H1 (cell line): ENCODE measurements around the gene SECTM1. TPM values are rescaled to one million over a fixed set of nuclear protein-coding genes. Genes with fewer than 3 reads are reported as not detected.

Experiments used
- CTCF ChIA-PET: fragments of 300-600 bp; sonication (Branson Sonifier 250); formaldehyde crosslinking; loops from one replicate; lab custom pipeline; 2021; ENCODE audit not compliant: partially characterized antibody; lab: Charles Lee
- POLR2A ChIA-PET: fragments of 300-600 bp; sonication (Branson Sonifier 250); formaldehyde crosslinking; loops from one replicate; lab custom pipeline; 2021; ENCODE audit warnings: inconsistent platforms; ENCODE audit not compliant: partially characterized antibody; lab: Charles Lee
- DNase-seq, 2 experiments: peaks; one replicate each; pipeline versions ENCODE4 v3.0.0 to v3.0.0-alpha.2; 2010 to 2022; ENCODE audit warnings: low spot score in 2 of 2, low read depth in 1 of 2, mixed read lengths in 1 of 2
- FAIRE-seq: peaks from 2 replicates; lab custom pipeline; 2011; peaks lifted over from hg19 to GRCh38; lab: Jason Lieb, UNC
- H2AFZ ChIP-seq: 2 replicates; pipeline ENCODE4 v1.8.1; 2012; ENCODE audit warnings: low read length, inconsistent platforms
- H2AK5ac ChIP-seq: 2 replicates; pipeline ENCODE4 v1.6.1; 2013; ENCODE audit warnings: low read depth, low read length
- H2BK120ac ChIP-seq: replicated peaks from 2 replicates; pipeline ENCODE3; 2013; ENCODE audit warnings: low read depth, low read length, inconsistent platforms
- H2BK12ac ChIP-seq: 2 replicates; pipeline ENCODE4 v1.6.1; 2013; ENCODE audit warnings: low read depth, low read length
- H2BK15ac ChIP-seq: 2 replicates; pipeline ENCODE4 v1.6.1; 2013; ENCODE audit warnings: low read length
- H2BK20ac ChIP-seq: 2 replicates; pipeline ENCODE4 v1.6.1; 2013; ENCODE audit warnings: low read length
- H2BK5ac ChIP-seq: 2 replicates; pipeline ENCODE4 v1.6.1; 2013; ENCODE audit warnings: low read depth, low read length
- H3K14ac ChIP-seq: 2 replicates; pipeline ENCODE4 v1.6.1; 2013; ENCODE audit warnings: inconsistent platforms; ENCODE audit not compliant: insufficient read length
- H3K18ac ChIP-seq: 2 replicates; pipeline ENCODE4 v1.6.1; 2013; ENCODE audit warnings: low read length; ENCODE audit errors: extremely low read depth
- H3K23ac ChIP-seq: 2 replicates; pipeline ENCODE4 v1.6.1; 2013; ENCODE audit warnings: inconsistent platforms; ENCODE audit not compliant: insufficient read length
- H3K23me2 ChIP-seq: 2 replicates; pipeline ENCODE4 v1.6.1; 2013; ENCODE audit warnings: low read depth, low read length
- H3K27ac ChIP-seq: 2 replicates; pipeline ENCODE4 v1.6.1; 2011; ENCODE audit warnings: low read depth, low read length, inconsistent platforms
- H3K27me3 ChIP-seq, 4 experiments: replicated peaks in 1 of 4; 1 replicate in 1 of 4; 2 replicates in 3 of 4; pipeline versions ENCODE4 v1.6.1 to v1.8.1; 2011 to 2013; ENCODE audit warnings: low read length in 3 of 4, mild to moderate bottlenecking in 3 of 4, inconsistent platforms in 2 of 4, mixed read lengths in 2 of 4, moderate library complexity in 1 of 4; ENCODE audit not compliant: control insufficient read depth in 3 of 4, insufficient read depth in 3 of 4; ENCODE audit errors: extremely low read depth in 1 of 4
- H3K36me3 ChIP-seq, 4 experiments: 2 replicates each; pipeline versions ENCODE4 v1.6.1 to v1.8.1; 2011 to 2013; ENCODE audit warnings: mild to moderate bottlenecking in 4 of 4, low read length in 3 of 4, moderate library complexity in 2 of 4, control low read depth in 1 of 4, inconsistent platforms in 1 of 4; ENCODE audit not compliant: insufficient read depth in 4 of 4, control insufficient read depth in 2 of 4
- H3K4ac ChIP-seq: replicated peaks from 2 replicates; pipeline ENCODE3; 2013; ENCODE audit warnings: low read length, low read depth, mixed read lengths, inconsistent platforms; ENCODE audit not compliant: insufficient read length
- H3K4me1 ChIP-seq, 4 experiments: replicated peaks in 1 of 4; 1 replicate in 1 of 4; 2 replicates in 3 of 4; pipeline versions ENCODE4 v1.6.1 to v1.8.1; 2011 to 2013; ENCODE audit warnings: low read length in 3 of 4, inconsistent platforms in 2 of 4, mixed read lengths in 1 of 4; ENCODE audit not compliant: insufficient read depth in 4 of 4, control insufficient read depth in 3 of 4
- H3K4me2 ChIP-seq, 2 experiments: 2 replicates each; pipeline versions ENCODE4 v1.6.1 to v1.8.1; 2011 to 2013; ENCODE audit warnings: low read depth in 2 of 2, low read length in 2 of 2, control low read depth in 1 of 2, inconsistent platforms in 1 of 2, mild to moderate bottlenecking in 1 of 2; ENCODE audit not compliant: insufficient read depth in 1 of 2
- H3K4me3 ChIP-seq, 4 experiments: fragments of 200-600, 300-600 bp in 1 of 4; sonication (generic), shearing (Covaris generic), sonication (Bioruptor Twin) in 1 of 4; 2 replicates each; pipeline versions ENCODE4 v1.5.1 to v1.8.1; 2011 to 2016; ENCODE audit warnings: low read length in 4 of 4, low read depth in 3 of 4, control low read depth in 2 of 4, inconsistent platforms in 2 of 4, mild to moderate bottlenecking in 2 of 4, mixed read lengths in 1 of 4, moderate library complexity in 1 of 4; ENCODE audit not compliant: insufficient read depth in 2 of 4; ENCODE audit errors: extremely low read depth in 1 of 4
- H3K56ac ChIP-seq: replicated peaks from 2 replicates; pipeline ENCODE3; 2013; ENCODE audit warnings: low read depth, mild to moderate bottlenecking, mixed read lengths, low read length, inconsistent platforms; ENCODE audit not compliant: insufficient read length
- H3K79me1 ChIP-seq: 2 replicates; pipeline ENCODE4 v1.6.1; 2013; ENCODE audit warnings: low read depth, low read length, control low read depth
- H3K79me2 ChIP-seq, 2 experiments: 2 replicates each; pipeline versions ENCODE4 v1.6.1 to v1.8.1; 2012 to 2013; ENCODE audit warnings: low read length in 2 of 2, mild to moderate bottlenecking in 2 of 2, inconsistent platforms in 1 of 2; ENCODE audit not compliant: insufficient read depth in 2 of 2, control insufficient read depth in 1 of 2
- H3K9ac ChIP-seq, 4 experiments: replicated peaks in 1 of 4; 1 replicate in 1 of 4; 2 replicates in 3 of 4; pipeline versions ENCODE4 v1.6.1 to v1.8.1; 2011 to 2013; ENCODE audit warnings: low read depth in 3 of 4, low read length in 3 of 4, control low read depth in 2 of 4, mild to moderate bottlenecking in 2 of 4, moderate library complexity in 2 of 4, inconsistent platforms in 1 of 4; ENCODE audit errors: extremely low read depth in 1 of 4
- H3K9me3 ChIP-seq, 2 experiments: 2 replicates each; pipeline versions ENCODE4 v1.6.1 to v1.8.1; 2012 to 2013; ENCODE audit warnings: mild to moderate bottlenecking in 2 of 2, moderate library complexity in 2 of 2, control low read depth in 1 of 2, inconsistent platforms in 1 of 2, low read depth in 1 of 2, low read length in 1 of 2, mixed read lengths in 1 of 2; ENCODE audit not compliant: insufficient read depth in 2 of 2
- H4K20me1 ChIP-seq, 2 experiments: replicated peaks in 1 of 2; 2 replicates each; pipeline versions ENCODE3 to v1.8.1; 2011 to 2013; ENCODE audit warnings: inconsistent platforms in 2 of 2, low read length in 2 of 2, mild to moderate bottlenecking in 1 of 2; ENCODE audit not compliant: insufficient read depth in 2 of 2, control insufficient read depth in 1 of 2
- H4K5ac ChIP-seq: 2 replicates; pipeline ENCODE4 v1.6.1; 2013; ENCODE audit warnings: low read length, low read depth, mixed read lengths, inconsistent platforms; ENCODE audit not compliant: insufficient read length
- H4K8ac ChIP-seq: 2 replicates; pipeline ENCODE4 v1.8.0; 2013; ENCODE audit warnings: mild to moderate bottlenecking, moderate library complexity, low read length, inconsistent platforms; ENCODE audit not compliant: insufficient read depth; ENCODE audit errors: extremely low read depth
- H4K91ac ChIP-seq: replicated peaks from 2 replicates; pipeline ENCODE3; 2013; ENCODE audit warnings: low read length, mixed read lengths, inconsistent platforms; ENCODE audit not compliant: insufficient read length
- CTBP2 ChIP-seq: IDR thresholded peaks from 2 replicates; pipeline ENCODE4 v1.7.0; 2011; ENCODE audit warnings: borderline replicate concordance, mild to moderate bottlenecking, moderate library complexity, mixed read lengths, low read length; ENCODE audit not compliant: insufficient read depth, insufficient read length
- NANOG ChIP-seq: IDR thresholded peaks from 2 replicates; pipeline ENCODE4 v1.6.1; 2011; ENCODE audit warnings: low read length, low read depth, mild to moderate bottlenecking, inconsistent platforms; ENCODE audit not compliant: insufficient read depth, poor library complexity, severe bottlenecking
- RAD21 ChIP-seq, 2 experiments: IDR thresholded peaks in 1 of 2; conservative IDR thresholded peaks in 1 of 2; 2 replicates each; pipeline ENCODE4 v1.6.1; 2011; ENCODE audit warnings: low read depth in 2 of 2, low read length in 2 of 2, improper control_type of control experiment in 1 of 2, inconsistent platforms in 1 of 2, mild to moderate bottlenecking in 1 of 2, moderate library complexity in 1 of 2
- WGBS, 2 experiments: shearing (Covaris generic) in 1 of 2; methylation state at CpG; one replicate each; pipeline versions ENCODE4 v1.1.6 to v1.1.7; 2013 to 2015; ENCODE audit warnings: low lambda C conversion rate in 2 of 2, mixed read lengths in 2 of 2, inconsistent platforms in 1 of 2, low coverage in 1 of 2, missing lambda C conversion rate in 1 of 2; ENCODE audit not compliant: insufficient replicate concordance in 2 of 2, insufficient coverage in 1 of 2, insufficient read length in 1 of 2; ENCODE audit errors: extremely low coverage in 1 of 2, missing lambda C conversion rate in 1 of 2; 5-methylcytosine and 5-hydroxymethylcytosine counted together
- polyA plus RNA-seq, 7 experiments: library from polyadenylated mRNA; depleted of rRNA in 3 of 7; stranded (reverse) in 5 of 7; unstranded in 2 of 7; fragments of >200 nt in 5 of 7; fragments of 200-250 nt in 2 of 7; gene quantifications; 1 replicate in 5 of 7; 2 replicates in 1 of 7; 4 replicates in 1 of 7; pipeline versions ENCODE4 v1.2.1 to v1.2.3, GENCODE V29; 2011 to 2013; ENCODE audit warnings: missing spikeins in 2 of 7, mixed read lengths in 2 of 7
- total RNA-seq: library from RNA; stranded (reverse); fragmentation: NEBNext Ultra II Directional; extraction: Animal tissue kit (Norgen Biotek cat#: 25700); gene quantifications from 2 replicates; pipeline ENCODE4 v1.2.1, GENCODE V29; 2021

Gene SECTM1
- total and polyA plus RNA-seq, 2 of the 8 experiments (the other 6 are each of a cell fraction or from before 2014, with no cell fraction given), result 0.20 to 0.65 TPM

DNA sequence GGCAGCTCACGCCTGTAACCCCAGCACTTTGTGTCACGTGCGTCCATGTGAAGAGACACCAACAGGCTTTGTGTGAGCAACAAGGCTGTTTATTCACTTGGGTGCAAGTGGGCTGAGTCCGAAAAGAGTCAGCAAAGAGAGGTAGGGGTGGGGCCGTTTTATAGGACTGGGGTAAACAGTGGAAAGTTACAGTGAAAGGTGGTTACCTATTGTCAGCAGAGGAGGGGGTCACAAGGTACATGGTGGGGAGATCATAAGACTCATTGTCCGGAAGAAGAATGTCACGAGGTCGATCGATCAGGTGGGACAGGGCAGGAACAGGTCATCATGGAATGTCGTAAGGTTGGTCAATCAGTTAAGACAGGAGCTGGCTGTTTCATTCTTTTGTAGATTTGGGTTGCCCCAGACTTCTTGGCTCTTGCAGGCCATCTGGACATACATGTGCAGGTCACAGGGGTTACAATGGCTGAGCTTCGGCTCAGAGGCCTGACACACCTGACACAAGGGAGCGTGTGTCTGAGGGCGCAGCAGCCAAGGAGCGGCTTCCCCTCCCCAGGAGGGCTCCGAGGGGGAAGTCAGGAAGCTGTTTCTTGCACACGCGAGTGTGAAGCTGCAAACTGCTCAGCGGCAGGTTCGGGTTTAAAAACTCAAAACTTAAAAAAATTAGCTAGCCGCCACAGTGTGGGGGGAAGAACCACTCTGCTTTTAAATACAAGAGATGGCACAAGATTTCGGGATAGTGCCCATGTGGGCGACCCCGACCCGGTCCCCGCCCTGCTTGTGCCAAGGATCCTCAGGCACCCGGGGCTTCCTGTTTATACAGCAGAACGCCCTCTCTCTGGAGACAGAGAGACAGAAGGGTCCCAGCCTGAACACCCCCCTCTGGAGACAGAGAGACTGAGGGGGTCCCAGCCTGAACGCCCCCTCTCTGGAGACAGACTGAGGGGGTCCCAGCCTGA is 13.1 kb upstream of the SECTM1 start:
- Histone ChIP-seq H2BK5ac (no peak overlapping the region), H3K4me3 (no peak overlapping the region), H3K9me3 (peaks cover 0 to 2% of the 10 kb centered on the region in 2 experiments; a peak in 1 of 4 replicates), H3K4ac (no peak overlapping the region), H3K4me1 (no peaks in the 10 kb centered on the region; a peak in 1 of 7 replicates), H3K14ac (no peak overlapping the region), H3K9ac (no peak overlapping the region), H2BK120ac (no peak overlapping the region), H2BK15ac (no peak overlapping the region), H3K23ac (no peak overlapping the region), H4K5ac (no peak overlapping the region), H2AK5ac (no peak overlapping the region), H2AFZ (no peak overlapping the region), H3K36me3 (no peaks in the 10 kb centered on the region), H4K20me1 (no peaks in the 10 kb centered on the region), H4K8ac (no peak overlapping the region), H3K23me2 (no peaks in the 10 kb centered on the region), H3K56ac (no peak overlapping the region), H3K18ac (no peak overlapping the region), H3K79me2 (no peaks in the 10 kb centered on the region), H3K79me1 (no peaks in the 10 kb centered on the region), H3K27me3 (no peaks in the 10 kb centered on the region; a peak in 1 of 7 replicates), H4K91ac (no peak overlapping the region), H3K4me2 (no peak overlapping the region), H2BK20ac (no peak overlapping the region), H3K27ac (no peak overlapping the region), H2BK12ac (no peak overlapping the region)
- DNase-seq, result no peak
- ChIA-PET CTCF (interaction anchor here (0.6 to 3.3 kb wide), 6 partner anchors 10 to 104 kb away, joined by 3 to 8 read pairs (median 3); partner anchors contain the start of gene SECTM1), POLR2A (interaction anchor here (2.4 kb wide), 1 partner anchor 73 kb away, joined by 4 read pairs; the partner anchor contains the start of gene CSNK1D)
- FAIRE-seq, result no peak
- WGBS, 2 experiments, result 88% methylated on average over 26 of the region's 28 CpGs; no CpG with 5 or more reads in 1 of the 2 experiments
- TF ChIP-seq RAD21 (IDR thresholded peaks at IDR 0.05 in 1 of 2, conservative IDR thresholded peaks at IDR 0.05 in 1 of 2; ENCODE audit: low read depth in 2 of 2, low read length in 2 of 2) (no peak), NANOG (no peak), CTBP2 (no peak)
